GM10847 (cell line): ENCODE data around the gene MRPL4.

ENCODE experiments used
- POLR2A ChIP-seq: IDR thresholded peaks from 2 replicates; pipeline ENCODE4 v1.6.1; 2011; ENCODE audit not compliant: insufficient read length; ENCODE audit errors: extremely low read depth

The MRPL4 gene

DNA sequence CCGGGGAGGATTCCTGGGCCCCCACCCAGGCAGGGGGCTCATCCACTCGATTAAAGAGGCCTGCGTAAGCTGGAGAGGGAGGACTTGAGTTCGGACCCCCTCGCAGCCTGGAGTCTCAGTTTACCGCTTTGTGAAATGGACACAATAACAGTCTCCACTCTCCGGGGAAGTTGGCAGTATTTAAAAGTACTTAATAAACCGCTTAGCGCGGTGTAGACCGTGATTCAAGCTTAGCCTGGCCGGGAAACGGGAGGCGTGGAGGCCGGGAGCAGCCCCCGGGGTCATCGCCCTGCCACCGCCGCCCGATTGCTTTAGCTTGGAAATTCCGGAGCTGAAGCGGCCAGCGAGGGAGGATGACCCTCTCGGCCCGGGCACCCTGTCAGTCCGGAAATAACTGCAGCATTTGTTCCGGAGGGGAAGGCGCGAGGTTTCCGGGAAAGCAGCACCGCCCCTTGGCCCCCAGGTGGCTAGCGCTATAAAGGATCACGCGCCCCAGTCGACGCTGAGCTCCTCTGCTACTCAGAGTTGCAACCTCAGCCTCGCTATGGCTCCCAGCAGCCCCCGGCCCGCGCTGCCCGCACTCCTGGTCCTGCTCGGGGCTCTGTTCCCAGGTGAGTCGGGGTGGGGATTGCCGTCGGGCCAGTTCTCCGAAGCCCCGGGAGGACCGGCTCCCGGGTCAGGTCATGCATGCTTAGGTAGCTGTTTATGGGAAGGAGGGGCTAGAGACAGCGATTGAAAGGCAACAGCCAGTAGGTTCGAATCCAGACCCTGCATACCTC, 18.8 kb downstream of the MRPL4 start, which contains the start of gene ICAM1:
TSS of gene ICAM1 (plus strand) at position 505 of the 779 bp plus-strand sequence. CDS start at position 545, 40 bp downstream.
- peak; percentile 99 for TF ChIP-seq POLR2A

DNA sequence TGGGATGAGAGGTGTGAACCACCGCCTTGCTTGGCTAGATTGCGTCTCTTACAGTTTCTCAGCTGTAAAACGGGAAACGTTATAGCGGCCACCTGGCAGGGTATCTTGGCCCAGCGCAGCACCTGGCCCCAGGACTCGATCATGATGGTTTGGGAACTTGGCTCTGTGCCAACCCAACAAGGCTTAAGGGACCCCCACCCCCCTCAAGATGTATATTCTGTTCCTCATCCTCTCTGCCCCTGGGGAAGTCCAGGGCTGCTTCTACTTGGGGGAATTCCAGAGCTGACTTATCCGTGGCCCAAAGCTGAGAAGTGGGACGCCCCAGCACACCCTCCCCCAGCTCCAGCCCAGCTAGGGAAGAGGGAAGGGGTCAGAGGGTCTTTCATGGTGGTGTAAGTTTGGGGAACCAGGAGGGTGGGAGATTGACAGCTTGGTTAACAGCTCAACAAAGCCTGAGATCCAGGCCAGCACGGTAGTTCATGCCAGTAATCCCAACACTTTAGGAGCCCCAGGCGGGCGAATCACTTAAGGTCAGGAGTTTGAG, 19.6 kb downstream of the MRPL4 start:
- no peak for TF ChIP-seq POLR2A

DNA sequence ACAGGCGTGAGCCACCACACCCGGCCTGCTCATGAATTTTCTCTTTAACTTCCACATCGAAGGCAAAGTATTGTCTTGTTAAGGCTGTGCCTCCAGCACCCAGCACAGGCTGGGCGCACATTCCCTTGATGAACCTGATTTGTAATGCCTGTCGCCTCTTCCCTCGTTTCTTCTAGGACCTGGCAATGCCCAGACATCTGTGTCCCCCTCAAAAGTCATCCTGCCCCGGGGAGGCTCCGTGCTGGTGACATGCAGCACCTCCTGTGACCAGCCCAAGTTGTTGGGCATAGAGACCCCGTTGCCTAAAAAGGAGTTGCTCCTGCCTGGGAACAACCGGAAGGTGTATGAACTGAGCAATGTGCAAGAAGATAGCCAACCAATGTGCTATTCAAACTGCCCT, 22.6 kb downstream of the MRPL4 start:
- no peak for TF ChIP-seq POLR2A

DNA sequence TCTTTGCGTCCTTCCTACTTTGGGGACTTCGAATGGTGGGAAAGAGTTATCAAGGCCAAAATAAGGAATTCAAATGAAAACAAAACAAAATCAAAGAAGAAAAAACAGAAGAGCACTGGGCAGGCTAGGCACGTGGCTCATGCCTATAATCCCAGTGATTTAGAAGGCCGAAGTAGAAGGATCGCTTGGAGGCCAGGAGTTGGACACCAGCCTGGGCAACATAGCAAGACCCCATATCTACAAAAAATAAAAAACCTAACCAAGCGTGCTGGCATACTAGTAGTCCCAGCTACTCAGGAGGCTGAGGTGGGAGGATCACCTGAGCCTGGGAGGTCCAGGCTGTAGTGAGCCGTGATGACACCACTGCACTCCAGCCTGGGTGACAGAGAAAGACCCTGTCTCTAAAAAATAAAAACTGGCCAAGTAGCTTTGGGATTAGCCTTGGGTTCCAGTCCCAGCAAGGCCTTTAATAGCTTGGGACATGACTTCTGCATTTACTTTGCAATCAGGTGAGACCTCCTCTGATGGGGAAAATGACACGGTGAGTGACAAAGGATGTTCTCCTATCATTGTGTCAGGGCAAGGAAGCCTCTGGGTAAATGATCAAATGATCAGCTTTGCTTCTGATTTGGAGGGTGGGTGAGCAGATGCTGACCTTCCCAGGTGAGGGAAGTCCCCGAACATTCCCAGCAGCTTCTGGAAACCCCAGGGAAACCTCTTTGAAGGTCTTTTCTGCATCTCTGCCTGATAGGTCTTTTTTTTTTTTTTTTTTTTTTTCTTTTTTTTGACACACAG, 26.0 kb downstream of the MRPL4 start:
- no peak for TF ChIP-seq POLR2A

DNA sequence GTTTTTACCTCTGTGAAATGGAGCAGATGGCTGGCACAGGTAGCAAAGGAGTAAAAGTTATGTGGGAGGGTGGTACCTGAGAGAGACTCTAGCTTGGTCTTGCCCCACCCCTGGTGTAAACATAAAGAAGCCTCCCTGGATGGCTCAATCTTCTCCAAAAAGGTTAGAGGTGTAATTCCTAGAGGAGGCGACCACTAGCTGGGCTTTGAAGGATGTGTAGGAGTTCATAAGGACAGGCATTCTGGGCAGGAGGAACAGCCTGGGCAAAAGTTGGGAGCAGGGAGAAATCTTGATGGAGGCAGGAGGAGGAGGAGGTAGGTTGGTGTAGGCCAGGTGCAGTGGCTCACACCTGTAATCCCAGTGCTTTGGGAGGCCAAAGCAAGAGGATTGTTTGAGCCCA, 26.9 kb downstream of the MRPL4 start:
- TF ChIP-seq POLR2A: no peak

DNA sequence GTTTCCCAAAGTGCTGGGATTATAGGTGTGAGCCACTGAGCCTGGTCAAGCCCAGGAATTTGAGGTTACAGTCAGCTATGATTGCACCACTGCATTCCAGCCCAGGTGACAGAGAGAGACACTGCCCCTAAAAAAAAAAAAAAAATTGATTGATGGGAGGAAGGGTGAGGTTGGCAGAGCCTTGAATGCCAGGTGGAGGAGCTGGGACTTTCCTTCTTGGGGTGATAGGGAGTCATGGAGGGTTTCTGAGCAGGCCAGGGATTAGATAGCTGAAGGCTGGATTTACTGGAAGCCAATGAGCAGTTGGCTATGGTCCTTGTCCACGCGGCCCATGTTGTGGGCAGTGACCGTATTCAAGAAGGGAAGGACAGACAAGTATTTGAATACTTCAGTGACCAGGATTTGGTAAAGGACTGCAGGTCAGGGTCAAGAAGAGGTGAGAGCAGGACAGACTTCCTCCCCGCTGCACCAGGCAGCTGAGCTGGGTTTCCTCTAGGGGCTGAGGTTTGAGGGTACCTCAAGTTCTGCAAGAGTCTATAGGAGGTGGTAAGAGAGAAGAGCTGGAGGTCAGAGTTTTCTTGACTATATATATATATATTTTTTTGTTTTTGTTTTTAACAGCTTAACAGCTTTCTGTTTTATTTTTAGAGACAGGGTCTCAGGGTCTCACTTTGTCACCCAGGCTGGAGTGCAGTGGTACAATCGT, 27.9 kb downstream of the MRPL4 start:
- TF ChIP-seq POLR2A: no peak

DNA sequence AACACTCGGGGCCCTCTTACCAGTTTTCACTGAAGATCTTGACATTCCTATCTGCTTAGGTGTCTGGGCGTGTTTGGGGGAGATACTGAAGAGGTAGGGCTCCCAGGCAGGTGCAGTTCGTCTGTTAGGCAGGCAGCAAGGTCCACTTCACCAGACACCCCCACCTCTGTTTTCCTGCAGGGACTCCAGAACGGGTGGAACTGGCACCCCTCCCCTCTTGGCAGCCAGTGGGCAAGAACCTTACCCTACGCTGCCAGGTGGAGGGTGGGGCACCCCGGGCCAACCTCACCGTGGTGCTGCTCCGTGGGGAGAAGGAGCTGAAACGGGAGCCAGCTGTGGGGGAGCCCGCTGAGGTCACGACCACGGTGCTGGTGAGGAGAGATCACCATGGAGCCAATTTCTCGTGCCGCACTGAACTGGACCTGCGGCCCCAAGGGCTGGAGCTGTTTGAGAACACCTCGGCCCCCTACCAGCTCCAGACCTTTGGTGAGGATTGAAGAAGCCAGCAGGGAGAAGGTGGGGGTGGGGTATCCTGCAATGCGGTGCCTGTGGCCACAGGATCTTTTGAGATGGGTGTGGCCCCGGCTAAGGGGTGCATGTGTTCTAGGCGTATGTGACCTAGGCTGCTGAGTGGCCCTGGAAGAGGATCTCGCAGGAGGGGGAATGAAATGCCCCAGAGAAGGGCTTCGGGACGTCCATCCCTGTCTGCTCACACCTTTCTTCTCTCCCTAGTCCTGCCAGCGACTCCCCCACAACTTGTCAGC, 31.5 kb downstream of the MRPL4 start:
- TF ChIP-seq POLR2A: no peak

DNA sequence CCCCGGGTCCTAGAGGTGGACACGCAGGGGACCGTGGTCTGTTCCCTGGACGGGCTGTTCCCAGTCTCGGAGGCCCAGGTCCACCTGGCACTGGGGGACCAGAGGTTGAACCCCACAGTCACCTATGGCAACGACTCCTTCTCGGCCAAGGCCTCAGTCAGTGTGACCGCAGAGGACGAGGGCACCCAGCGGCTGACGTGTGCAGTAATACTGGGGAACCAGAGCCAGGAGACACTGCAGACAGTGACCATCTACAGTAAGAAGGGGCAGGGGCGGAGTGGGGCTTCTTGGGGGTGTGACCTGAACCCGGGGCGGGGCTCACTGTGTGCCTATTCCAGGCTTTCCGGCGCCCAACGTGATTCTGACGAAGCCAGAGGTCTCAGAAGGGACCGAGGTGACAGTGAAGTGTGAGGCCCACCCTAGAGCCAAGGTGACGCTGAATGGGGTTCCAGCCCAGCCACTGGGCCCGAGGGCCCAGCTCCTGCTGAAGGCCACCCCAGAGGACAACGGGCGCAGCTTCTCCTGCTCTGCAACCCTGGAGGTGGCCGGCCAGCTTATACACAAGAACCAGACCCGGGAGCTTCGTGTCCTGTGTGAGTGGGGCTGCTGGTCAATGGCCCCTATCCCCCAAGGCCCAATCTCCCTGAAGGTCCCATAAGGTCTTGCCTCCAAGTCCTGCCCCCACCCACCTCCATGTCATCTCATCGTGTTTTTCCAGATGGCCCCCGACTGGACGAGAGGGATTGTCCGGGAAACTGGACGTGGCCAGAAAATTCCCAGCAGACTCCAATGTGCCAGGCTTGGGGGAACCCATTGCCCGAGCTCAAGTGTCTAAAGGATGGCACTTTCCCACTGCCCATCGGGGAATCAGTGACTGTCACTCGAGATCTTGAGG, 32.3 kb downstream of the MRPL4 start:
- TF ChIP-seq POLR2A: no peak

DNA sequence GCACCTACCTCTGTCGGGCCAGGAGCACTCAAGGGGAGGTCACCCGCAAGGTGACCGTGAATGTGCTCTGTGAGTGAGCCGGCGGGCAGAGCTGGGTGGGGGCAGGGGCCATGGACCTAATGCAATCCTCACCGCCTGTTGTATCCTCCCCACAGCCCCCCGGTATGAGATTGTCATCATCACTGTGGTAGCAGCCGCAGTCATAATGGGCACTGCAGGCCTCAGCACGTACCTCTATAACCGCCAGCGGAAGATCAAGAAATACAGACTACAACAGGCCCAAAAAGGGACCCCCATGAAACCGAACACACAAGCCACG, 32.9 kb downstream of the MRPL4 start:
- no peak for TF ChIP-seq POLR2A

DNA sequence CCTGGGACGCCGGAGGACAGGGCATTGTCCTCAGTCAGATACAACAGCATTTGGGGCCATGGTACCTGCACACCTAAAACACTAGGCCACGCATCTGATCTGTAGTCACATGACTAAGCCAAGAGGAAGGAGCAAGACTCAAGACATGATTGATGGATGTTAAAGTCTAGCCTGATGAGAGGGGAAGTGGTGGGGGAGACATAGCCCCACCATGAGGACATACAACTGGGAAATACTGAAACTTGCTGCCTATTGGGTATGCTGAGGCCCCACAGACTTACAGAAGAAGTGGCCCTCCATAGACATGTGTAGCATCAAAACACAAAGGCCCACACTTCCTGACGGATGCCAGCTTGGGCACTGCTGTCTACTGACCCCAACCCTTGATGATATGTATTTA, 33.4 kb downstream of the MRPL4 start:
- no peak for TF ChIP-seq POLR2A

DNA sequence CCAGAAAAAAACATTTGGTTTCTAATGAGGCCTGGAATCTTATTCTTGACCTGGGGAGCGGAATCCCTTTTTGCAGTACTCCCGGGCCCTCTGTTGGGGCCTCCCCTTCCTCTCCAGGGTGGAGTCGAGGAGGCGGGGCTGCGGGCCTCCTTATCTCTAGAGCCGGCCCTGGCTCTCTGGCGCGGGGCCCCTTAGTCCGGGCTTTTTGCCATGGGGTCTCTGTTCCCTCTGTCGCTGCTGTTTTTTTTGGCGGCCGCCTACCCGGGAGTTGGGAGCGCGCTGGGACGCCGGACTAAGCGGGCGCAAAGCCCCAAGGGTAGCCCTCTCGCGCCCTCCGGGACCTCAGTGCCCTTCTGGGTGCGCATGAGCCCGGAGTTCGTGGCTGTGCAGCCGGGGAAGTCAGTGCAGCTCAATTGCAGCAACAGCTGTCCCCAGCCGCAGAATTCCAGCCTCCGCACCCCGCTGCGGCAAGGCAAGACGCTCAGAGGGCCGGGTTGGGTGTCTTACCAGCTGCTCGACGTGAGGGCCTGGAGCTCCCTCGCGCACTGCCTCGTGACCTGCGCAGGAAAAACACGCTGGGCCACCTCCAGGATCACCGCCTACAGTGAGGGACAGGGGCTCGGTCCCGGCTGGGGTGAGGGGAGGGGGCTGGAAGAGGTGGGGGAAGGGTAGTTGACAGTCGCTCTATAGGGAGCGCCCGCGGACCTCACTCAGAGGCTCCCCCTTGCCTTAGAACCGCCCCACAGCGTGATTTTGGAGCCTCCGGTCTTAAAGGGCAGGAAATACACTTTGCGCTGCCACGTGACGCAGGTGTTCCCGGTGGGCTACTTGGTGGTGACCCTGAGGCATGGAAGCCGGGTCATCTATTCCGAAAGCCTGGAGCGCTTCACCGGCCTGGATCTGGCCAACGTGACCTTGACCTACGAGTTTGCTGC, 35.1 kb downstream of the MRPL4 start, which contains the start of gene ICAM4:
TSS of gene ICAM4 (plus strand) at position 153 of the 935 bp plus-strand sequence. CDS start at position 211, 58 bp downstream.
- peak; percentile 11 for TF ChIP-seq POLR2A

DNA sequence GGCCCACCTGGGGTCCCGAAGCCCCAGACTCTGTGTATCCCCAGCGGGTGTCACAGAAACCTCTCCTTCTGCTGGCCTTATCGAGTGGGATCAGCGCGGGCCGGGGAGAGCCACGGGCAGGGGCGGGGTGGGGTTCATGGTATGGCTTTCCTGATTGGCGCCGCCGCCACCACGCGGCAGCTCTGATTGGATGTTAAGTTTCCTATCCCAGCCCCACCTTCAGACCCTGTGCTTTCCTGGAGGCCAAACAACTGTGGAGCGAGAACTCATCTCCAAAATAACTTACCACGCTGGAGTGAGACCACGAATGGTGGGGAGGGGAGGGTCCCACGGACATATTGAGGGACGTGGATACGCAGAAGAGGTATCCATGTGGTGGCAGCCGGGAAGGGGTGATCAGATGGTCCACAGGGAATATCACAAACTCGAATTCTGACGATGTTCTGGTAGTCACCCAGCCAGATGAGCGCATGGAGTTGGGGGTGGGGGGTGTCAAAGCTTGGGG, 36.7 kb downstream of the MRPL4 start:
- TF ChIP-seq POLR2A: no peak
